ENCODE results near the gene TMEM203.

TMEM203 gene

DNA sequence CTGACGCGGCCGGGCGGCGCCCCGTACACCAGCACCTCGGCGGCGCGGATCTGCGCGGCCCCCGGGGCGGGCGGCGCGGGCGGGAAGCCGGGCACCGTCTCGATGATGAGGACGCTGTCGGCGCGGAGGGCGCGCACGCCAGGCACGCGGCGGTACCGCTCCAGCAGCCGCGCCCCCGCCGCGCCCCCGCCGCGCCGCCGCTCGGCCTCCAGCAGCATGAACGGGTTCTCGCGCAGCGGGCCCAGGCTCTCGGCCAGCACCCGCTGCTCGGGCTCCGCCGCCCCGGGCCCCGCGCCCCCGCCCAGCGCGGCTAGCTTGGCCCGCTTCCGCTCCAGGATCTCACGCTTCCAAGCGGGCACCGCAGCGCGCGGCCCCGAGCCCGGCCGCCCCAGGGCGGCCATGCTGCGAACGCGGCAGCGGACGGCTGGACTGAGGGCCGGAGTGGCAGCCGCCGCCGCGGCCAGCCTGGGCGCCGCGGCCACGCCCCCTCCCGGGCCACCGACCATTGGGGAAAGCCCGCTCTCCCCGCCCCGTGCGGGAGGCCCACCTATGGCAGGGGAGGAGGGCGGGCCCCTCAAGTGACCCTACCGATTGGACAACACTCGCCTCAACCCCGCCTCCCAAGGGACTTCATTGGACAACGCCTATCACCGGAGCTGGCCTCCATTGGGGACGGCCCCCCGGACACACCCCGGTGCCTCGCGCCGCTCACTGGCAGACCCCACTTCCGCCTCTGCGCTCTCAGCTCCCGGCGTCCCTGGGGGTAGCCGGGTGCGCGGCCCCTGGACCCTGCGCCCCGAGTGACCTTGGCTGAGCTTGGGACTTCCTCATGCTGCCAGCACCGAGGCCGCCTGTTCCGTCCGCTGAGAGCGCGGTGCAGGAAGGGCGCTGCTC lies 4.9 kb downstream of the TMEM203 start, which contains the start of gene TPRN:
Gene TPRN (minus strand): TSS at position 431 of the 894 bp plus-strand sequence. CDS start 30 bp downstream, at position 401.
- in situ Hi-C loops (cut with MboI; ENCODE audit: low sequenced_read_pairs): loop anchor here (25.0 kb wide), 1 partner anchor 413 kb away; the partner anchor contains the start of genes CCDC183 and TMEM141

GRCh38 chr9:137199411-137200121 lies 5.9 kb downstream of the TMEM203 start:
- in situ Hi-C loops (cut with MboI; ENCODE audit: low sequenced_read_pairs): loop anchor here (25.0 kb wide), 1 partner anchor 412 kb away; the partner anchor contains the start of genes CCDC183 and TMEM141

- in situ Hi-C loops (cut with MboI; ENCODE audit: low sequenced_read_pairs): no loop called here
Measured at GRCh38 chr9:137198902-137199283, 6.6 kb downstream of the TMEM203 start.

GRCh38 chr9:137198051-137198901 lies 7.2 kb downstream of the TMEM203 start:
- in situ Hi-C loops (cut with MboI; ENCODE audit: low sequenced_read_pairs): no loop called here

DNA sequence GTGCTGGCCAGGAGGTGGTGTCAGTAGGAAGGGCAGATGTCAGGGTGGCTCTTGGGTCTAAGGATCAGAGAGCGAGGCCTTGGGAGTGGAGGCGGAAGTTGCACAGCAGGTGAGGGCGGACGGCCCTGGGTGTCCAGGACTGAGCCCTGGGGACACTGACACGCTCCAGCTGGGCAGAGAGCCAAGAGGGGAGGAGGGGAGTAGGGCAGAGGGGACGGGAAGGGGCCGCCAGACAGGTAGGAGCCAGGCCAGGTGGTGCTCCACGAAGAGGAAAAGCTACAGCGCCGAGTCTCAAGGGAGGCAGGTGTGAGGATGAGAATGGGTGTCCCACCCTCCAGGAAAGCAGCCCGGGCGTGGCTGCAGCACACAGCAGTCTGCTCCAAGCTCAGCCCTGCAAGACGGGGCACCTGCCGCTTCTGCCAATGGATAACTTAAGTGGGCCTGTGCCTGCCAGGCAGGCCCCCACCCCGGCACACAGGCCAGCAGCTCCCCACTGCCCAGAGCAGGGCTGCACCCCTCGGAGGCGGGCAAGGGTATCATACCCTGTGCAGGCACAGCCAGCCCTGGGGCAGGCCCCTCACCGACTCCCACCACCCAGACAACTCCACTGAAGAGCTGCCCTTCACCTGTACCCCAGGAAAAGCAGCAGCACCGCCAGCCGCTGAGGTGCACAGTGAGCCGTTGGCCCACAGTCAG lies 9.8 kb downstream of the TMEM203 start:
- in situ Hi-C loops (cut with MboI; ENCODE audit: low sequenced_read_pairs): no loop called here

DNA sequence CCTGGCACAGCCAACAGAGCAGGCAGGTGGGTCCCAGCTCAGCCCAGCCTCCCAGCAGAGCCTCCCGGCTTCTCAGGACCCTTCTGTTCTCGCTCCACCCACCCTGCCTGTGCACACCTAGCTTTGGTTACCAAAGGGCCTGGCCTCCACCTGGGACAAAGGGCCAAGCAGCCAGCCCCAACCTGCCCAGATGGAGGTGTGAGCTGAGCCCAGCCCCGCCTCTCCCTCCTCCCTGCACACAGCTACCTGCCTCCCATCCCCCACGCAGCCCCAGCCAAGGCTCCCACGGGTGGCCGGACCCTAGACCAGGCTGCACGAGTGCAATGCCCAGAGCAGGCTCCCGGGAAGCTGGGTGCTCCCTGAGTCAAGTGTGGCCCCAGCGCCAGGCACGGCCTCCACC lies 10.5 kb downstream of the TMEM203 start:
- in situ Hi-C loops (cut with MboI; ENCODE audit: low sequenced_read_pairs): no loop called here

- in situ Hi-C loops (cut with MboI; ENCODE audit: low sequenced_read_pairs): no loop called here
Measured at GRCh38 chr9:137194388-137194787, 11.1 kb downstream of the TMEM203 start.

DNA sequence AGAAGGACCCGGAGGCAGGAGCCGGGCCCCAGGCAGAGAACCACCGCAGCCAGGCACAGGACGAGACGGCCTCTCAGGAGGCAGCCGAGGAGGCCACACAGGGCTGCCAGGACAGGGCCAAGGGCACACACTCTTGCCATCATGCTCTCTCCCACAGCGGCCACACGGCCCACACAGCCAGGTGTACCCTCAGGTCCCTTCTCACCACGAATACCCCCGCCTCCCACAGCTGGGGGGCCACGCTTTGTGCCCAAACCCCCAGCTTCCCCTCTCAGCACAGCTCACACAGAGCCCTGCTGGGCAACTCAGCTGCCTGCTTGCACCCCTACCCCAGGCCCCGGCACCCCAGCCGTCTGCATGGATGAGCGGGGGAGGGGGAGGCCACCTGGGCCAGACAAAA lies 11.7 kb downstream of the TMEM203 start:
- in situ Hi-C loops (cut with MboI; ENCODE audit: low sequenced_read_pairs): no loop called here

DNA sequence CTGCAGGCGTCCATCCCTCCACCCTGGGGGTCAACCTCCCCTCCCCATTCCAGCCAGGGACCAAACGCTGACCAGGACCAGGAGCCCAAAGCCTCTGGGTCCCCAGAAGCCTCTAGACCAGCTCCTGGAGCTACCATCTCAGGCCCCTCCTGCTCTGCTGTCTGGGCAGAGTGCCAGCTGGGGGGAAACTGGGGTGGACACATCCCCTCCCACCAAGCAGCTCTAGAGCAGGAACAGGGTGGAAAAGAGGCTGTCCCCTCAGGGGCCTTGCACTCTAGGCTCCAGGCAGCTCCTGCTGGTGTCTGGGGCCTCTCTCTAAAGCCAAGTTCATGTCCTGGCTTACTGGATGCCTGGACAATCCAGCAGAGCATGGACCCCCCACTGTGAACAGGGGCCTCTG lies 12.6 kb downstream of the TMEM203 start:
- in situ Hi-C loops (cut with MboI; ENCODE audit: low sequenced_read_pairs): no loop called here

DNA sequence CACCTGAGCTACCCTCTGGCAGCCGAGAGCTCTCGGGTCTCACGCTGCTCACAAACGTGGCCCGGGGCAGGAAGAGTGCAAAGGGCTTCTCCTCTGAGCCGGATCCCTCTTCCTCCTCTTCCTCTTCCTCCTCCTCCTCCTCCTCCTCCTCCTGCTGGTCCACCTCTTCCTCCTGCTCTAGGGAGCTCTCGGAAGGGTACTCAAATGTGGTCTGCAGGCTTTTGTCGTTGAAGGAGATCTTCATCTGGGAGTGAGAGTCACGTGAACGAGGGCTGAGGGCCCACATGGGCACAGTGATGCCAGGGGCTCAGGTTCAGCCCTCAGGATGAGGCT lies 13.0 kb downstream of the TMEM203 start:
- in situ Hi-C loops (cut with MboI; ENCODE audit: low sequenced_read_pairs): no loop called here

DNA sequence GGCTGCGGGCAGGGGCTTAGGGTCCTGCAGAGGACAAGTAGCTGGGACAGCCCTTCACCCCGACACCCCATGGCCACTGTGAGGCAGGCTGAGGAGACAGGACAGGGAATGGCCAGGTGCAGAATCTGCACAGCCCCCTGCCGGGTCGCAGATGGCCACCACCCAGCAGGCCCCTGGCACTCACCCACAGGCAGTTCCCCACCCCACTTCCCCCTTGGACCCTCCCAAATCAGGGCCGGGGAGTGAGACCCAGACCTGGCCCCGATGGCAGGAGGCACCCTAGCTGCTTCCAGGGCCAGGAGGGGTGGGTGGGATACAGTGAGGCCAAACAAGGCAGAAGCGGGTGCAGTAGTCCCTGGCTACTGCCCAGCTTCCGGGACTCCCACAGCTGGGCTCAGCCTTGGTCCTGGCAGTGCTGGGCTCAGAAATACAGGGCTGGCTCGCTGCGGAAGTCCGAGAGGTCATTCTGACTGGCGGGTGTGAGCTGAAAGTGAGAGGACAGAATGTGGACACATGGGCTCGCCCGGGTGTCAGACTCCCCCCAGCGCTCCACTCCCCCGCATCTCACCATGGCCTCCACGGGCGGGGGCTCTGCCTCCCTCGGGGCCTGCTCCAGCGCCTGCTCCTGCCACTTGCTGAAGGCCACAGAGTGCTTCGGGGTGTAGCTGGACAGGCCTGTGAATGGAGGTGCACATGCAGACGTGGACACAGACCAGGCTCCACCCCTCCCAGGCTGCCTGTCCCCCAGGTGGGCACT lies 13.6 kb downstream of the TMEM203 start:
- in situ Hi-C loops (cut with MboI; ENCODE audit: low sequenced_read_pairs): no loop called here

GRCh38 chr9:137191245-137191644 lies 14.2 kb downstream of the TMEM203 start:
- in situ Hi-C loops (cut with MboI; ENCODE audit: low sequenced_read_pairs): no loop called here

DNA sequence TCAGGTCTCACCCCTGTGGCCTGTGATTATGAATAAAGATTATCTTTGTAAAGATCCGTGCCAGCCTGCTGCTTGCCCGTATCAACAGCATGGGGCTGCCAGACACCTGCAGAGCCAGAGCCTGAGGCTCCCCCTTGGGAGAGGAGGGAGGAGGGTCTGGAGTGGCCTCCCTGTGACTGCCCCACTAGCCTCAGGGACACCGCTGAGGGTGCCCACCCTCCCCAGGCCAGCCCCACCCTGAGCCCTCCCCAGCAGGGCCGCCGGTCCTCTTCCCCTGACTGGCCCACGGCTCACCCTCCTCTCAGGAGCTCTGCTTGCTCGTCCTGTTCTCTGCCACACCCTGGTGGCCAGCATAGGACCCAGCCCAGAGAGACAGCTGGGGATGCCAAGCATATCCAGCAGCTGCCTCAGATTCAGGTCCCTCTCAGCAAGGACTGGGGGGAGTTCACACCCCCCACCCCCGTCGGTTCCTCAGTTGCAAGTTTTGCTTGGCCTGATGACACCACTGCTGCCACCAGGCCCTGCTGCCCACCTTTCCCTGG lies 15.1 kb downstream of the TMEM203 start:
- in situ Hi-C loops (cut with MboI; ENCODE audit: low sequenced_read_pairs): no loop called here

GRCh38 chr9:137189297-137190295 lies 15.9 kb downstream of the TMEM203 start:
- in situ Hi-C loops (cut with MboI; ENCODE audit: low sequenced_read_pairs): no loop called here

DNA sequence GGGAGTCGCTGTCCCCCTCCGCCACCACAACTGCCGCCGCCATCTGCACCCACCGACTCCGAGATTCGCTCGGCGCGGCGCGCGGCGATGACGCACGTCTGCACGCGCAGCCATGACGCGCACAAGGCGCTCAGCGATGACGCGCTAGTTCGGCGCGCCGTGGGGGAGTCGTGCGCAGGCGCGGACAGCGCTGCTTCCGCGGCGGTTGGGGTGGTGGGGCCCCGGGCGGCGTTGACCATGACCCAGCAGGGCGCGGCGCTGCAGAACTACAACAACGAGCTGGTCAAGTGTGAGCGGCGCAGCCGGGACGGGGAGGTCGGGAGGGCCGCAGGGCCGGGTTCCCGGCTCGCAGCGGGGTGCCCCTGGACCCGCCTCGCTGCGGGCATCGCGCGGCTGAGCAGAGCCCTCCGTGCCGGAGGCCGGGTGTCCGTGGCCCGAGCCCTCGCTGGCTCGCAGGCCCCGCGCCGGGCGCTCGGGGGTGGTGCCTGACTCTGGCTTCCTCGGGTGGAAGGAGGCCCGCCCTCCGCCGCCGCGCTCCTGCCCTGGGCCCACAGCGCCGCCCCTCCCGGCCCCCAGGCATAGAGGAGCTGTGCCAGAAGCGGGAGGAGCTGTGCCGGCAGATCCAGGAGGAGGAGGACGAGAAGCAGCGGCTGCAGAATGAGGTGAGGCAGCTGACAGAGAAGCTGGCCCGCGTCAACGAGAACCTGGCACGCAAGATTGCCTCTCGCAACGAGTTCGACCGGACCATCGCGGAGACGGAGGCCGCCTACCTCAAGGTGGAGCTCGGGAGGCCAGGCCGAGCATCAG lies 16.8 kb downstream of the TMEM203 start, which contains the start of the genes ANAPC2 and SSNA1:
Gene ANAPC2 (minus strand): TSS at position 71 of the 807 bp plus-strand sequence. CDS start 28 bp downstream, at position 43.
Gene SSNA1 (plus strand): TSS at position 187 of the 807 bp plus-strand sequence. CDS start 51 bp downstream, at position 238.
- in situ Hi-C loops (cut with MboI; ENCODE audit: low sequenced_read_pairs): no loop called here

GRCh38 chr9:137188086-137188489 lies 17.4 kb downstream of the TMEM203 start:
- in situ Hi-C loops (cut with MboI; ENCODE audit: low sequenced_read_pairs): no loop called here

- in situ Hi-C loops (cut with MboI; ENCODE audit: low sequenced_read_pairs): no loop called here
Measured at GRCh38 chr9:137187386-137187785, 18.1 kb downstream of the TMEM203 start.

Data from HL-60/S4 (cell line).